Ramos (cell line): ENCODE measurements around the gene EFNA2.

Experiments used
- in situ Hi-C: fragments of 300-500 bp; cut with MboI; formaldehyde crosslinking; loops from one replicate; pipeline ENCODE4 v1.14.3; 2022; ENCODE audit warnings: low sequenced_read_pairs; ENCODE audit not compliant: unreplicated experiment

The EFNA2 gene

DNA sequence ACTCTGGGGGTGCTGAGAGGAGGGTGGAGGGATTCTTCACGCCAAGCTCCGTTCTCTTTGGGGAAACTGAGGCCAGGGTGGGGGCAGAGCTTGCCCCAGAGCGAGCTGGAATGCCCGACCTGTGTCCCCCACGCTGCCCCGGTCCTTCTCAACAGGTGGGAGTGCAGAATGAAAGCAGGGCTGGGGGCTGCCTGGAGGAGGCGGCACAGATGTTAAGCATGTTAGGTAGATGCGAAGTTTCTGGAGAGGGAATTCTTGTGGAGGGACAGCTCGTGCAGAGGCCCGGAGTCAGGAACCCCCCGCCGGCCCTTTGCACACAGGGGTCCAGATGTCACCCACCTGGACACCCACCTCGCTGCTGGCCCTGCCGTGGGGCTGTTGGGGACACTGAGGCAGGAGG is 9.0 kb downstream of the EFNA2 start:
- in situ Hi-C loops = no loop called here

DNA sequence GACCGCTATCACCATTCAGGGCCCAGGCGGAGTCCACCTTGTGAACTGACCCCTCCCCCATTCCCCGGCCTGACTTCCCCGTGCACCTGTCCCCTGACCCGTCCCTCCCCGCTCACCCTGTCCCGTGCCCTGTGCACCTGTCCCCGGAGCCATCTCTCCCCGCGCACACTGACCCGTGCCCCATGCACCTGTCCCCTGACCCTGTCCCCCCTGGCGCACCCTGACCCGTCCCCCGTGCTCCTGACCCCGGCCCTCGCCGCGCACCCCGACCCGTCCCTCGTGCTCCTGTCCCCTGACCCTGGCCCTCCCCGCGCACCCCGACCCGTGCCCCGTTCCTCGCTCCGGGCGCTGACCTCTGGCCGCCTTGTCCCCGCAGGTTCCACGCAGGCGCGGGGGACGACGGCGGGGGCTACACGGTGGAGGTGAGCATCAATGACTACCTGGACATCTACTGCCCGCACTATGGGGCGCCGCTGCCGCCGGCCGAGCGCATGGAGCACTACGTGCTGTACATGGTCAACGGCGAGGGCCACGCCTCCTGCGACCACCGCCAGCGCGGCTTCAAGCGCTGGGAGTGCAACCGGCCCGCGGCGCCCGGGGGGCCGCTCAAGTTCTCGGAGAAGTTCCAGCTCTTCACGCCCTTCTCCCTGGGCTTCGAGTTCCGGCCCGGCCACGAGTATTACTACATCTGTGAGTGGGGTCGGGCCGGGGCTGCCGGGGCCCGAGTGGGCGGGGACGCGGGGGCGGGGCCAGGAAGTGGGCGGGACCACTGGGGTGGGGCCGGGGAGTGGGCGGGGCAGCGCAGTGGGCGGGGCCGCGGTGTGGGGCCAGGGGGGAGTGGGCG is 9.7 kb downstream of the EFNA2 start:
- in situ Hi-C loops = no loop called here

GRCh38 chr19:1296078-1296477 is 10.4 kb downstream of the EFNA2 start:
- in situ Hi-C loops = no loop called here

- in situ Hi-C loops = no loop called here
Observed at GRCh38 chr19:1296575-1297271, 11.1 kb downstream of the EFNA2 start.

DNA sequence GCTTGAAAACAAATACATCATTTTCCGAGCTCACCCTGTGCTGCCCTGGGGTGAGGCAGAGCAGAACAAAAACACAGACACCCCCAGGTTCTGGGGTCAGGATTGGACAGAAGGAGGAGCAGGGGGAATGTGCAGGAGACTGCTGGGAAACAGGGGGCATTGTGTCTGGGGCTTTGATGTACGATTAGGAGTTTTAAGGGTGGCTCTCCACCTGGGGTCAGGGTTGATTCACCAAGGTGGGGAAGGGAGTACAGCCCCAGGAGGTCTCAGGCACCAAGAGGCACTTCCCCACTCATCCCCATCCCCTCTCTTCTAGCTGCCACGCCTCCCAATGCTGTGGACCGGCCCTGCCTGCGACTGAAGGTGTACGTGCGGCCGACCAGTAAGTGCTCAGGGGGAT is 12.6 kb downstream of the EFNA2 start:
- in situ Hi-C loops = no loop called here

DNA sequence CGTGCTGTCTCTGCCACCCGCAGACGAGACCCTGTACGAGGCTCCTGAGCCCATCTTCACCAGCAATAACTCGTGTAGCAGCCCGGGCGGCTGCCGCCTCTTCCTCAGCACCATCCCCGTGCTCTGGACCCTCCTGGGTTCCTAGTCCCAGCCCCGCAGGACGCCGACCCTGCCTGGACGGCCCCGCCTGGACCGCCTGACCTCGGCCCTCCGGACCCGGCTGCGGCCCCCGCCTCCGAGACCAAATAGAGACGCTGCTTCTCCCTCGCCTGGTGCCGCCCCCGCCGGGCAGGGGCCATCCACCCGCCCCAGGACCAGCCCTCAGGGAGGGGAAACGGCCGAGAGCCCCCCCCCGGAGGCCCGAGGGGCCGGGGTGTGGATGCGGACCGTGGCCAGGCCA is 14.1 kb downstream of the EFNA2 start:
- in situ Hi-C loops = loop anchor here (10.0 kb wide), 1 partner anchor 225 kb away; the partner anchor contains the start of gene PLK5

DNA sequence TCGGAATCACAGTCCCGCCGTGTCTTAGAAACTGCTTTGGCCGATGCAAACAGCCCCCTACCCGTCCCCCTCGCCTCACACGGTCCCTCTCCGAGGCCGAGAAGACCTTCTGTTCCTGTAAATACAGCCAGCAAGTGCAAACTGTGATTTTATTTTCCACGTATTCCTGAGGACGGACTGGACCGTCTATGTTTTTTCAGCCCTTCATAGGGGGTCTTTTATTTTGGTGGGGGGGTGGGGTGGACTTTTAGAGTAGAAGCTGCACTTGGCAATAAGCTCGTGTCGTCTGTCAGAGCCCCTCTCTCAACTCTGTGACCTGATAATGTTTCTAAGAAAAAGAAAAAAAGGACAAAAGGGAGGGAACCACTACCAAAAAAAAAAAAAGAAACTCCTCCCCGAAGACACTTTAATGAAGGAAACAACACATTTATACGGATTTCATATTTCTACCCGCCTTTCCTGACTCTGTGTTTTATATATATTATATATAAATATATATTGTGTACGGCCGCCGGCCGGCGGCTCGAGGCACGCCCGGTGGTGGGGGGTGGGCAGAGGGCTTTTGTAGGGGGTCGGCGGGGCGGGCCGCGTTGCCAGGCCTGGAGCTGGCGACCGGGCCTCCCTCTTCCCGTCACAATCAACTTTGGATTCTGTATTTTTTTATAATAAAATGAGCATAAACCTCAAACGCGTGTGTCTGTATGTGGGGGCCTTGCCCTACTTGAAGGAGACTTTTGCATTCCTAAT is 15.2 kb downstream of the EFNA2 start:
- in situ Hi-C loops = loop anchor here (10.0 kb wide), 1 partner anchor 224 kb away; the partner anchor contains the start of gene PLK5

- in situ Hi-C loops = loop anchor here (10.0 kb wide), 1 partner anchor 222 kb away; the partner anchor contains the start of gene PLK5
Observed at GRCh38 chr19:1302533-1303239, 17.0 kb downstream of the EFNA2 start.

DNA sequence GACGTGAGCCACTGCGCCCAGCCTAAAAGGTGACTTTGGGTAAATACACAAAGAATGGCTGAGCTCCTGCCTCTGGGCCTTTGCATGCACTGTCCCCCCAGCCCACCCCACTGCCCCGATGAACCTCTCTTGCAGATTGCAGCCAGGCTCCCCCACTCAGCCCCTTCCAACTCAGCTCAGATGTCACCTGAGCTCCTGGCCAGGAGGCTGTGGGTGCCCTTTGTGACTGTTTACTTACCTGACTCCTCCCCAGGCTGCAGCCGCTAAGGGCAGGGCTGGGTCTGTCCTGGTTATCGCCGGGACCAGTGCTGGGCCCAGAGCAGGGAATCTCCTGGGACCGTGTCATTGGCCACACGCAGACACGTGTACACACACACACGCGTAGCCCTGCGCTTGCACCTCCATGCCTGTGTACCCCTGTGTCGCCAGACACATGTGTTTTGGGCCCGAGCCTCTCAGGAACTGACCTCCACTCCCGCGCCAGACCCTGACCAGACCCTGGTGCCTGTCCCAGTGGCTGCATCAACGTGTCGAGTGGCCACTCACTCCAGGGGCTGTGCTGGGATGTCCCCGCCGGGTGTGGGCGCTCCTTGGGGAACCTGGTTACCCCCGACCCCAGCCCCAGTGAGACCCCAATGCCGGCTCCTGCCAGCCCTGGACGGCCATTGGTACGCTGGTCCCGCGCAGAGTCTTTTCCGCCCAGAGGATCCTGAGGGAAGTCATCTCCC is 18.7 kb downstream of the EFNA2 start:
- in situ Hi-C loops = loop anchor here (10.0 kb wide), 1 partner anchor 220 kb away; the partner anchor contains the start of gene PLK5

- in situ Hi-C loops = loop anchor here (10.0 kb wide), 1 partner anchor 219 kb away; the partner anchor contains the start of gene PLK5
Observed at GRCh38 chr19:1305354-1305753, 19.7 kb downstream of the EFNA2 start.

- in situ Hi-C loops = loop anchor here (10.0 kb wide), 1 partner anchor 217 kb away; the partner anchor contains the start of gene PLK5
Observed at GRCh38 chr19:1307320-1307719, 21.6 kb downstream of the EFNA2 start.

GRCh38 chr19:1307755-1308303 is 22.2 kb downstream of the EFNA2 start:
- in situ Hi-C loops = loop anchor here (10.0 kb wide), 1 partner anchor 217 kb away; the partner anchor contains the start of gene PLK5

DNA sequence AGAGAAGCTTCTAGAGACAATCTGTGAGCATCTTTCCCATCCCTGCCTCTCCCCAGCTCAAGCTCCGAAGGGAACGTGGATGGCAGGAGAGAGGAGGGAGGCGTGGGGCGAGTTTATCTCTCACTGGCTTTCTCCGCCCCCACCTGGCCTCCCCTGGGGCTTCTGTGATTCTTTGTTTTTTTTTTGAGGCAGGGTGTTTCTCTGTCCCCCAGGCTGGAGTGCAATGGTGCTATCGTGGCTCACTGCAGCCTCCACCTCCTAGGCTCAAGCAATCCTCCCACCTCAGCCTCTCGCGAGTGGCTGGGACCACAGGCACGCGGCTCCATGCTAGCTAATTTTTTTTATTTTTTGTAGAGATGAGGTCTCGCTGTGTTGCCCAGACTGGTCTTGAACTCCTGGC is 23.0 kb downstream of the EFNA2 start:
- in situ Hi-C loops = loop anchor here (10.0 kb wide), 1 partner anchor 216 kb away; the partner anchor contains the start of gene PLK5

GRCh38 chr19:1309977-1310852 is 24.5 kb downstream of the EFNA2 start:
- in situ Hi-C loops = loop anchor here (10.0 kb wide), 1 partner anchor 215 kb away; the partner anchor contains the start of gene PLK5

DNA sequence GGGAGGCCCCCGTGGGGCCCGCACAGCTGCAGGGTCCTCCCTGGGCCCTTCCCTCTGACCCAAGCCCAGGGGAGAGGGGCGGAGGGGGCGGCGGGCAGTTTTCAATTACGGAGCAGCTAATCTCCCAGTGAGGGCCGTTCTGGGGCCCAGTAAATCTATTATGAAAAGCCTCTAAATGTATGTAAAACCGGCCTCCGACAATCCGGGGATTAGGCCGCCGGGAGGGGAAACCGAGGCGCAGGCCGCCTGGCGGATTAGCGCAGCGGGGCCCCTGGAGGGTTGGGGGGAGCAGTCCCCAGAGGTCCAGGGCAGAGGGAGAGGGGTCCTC is 25.1 kb downstream of the EFNA2 start:
- in situ Hi-C loops = no loop called here

GRCh38 chr19:1311543-1312091 is 25.9 kb downstream of the EFNA2 start:
- in situ Hi-C loops = no loop called here
